Upper lobe of right lung (tissue), 1 donor: ENCODE results near the gene SLC26A1. TPM values are rescaled to one million over a fixed set of nuclear protein-coding genes. Genes with fewer than 3 reads are reported as not detected.

Source experiments
- ATAC-seq: fragments of 200-7000 bp; cut with Tn5 transposase; one replicate; pipeline ENCODE4 v1.9.1; 2020; ENCODE audit warnings: mild to moderate bottlenecking, moderate library complexity
- DNase-seq: peaks from one replicate; pipeline ENCODE4 v3.0.0-alpha.2; 2020
- H3K27ac ChIP-seq: fragments of 200-600 bp; one replicate; pipeline ENCODE4 v1.8.0; 2022
- H3K27me3 ChIP-seq: fragments of 200-600 bp; one replicate; pipeline ENCODE4 v1.8.0; 2022; ENCODE audit warnings: mild to moderate bottlenecking
- H3K36me3 ChIP-seq: fragments of 200-600 bp; one replicate; pipeline ENCODE4 v1.8.0; 2022
- H3K4me1 ChIP-seq: fragments of 200-600 bp; one replicate; pipeline ENCODE4 v1.8.0; 2022
- H3K4me3 ChIP-seq: fragments of 200-600 bp; one replicate; pipeline ENCODE4 v1.8.0; 2022; ENCODE audit warnings: mild to moderate bottlenecking
- H3K9me3 ChIP-seq: fragments of 200-600 bp; one replicate; pipeline ENCODE4 v1.8.0; 2022
- intact Hi-C: fragments of 100-400 bp; cut with DNase I; formaldehyde crosslinking; loops from one replicate; pipeline ENCODE4 v1.11.0; 2022
- total RNA-seq: library from RNA; stranded (reverse); fragmentation: NEBNext Ultra II Directional; extraction: Animal tissue kit (Norgen Biotek cat#: 25700); gene quantifications from one replicate; pipeline ENCODE4 v1.2.1, GENCODE V29; 2021
- TF ChIP-seq, protein P1 (sequence below): fragments of 200-600 bp; IDR thresholded peaks from one replicate; pipeline ENCODE4 v1.8.0; 2022; ENCODE audit warnings: antibody characterized with exemption
- donor health status: DM: no; HTN: yes; CAD: no; lungs with severe emphysema.

The SLC26A1 gene
- total RNA-seq, 1 donor from 2014 or later: 0.20 TPM

DNA sequence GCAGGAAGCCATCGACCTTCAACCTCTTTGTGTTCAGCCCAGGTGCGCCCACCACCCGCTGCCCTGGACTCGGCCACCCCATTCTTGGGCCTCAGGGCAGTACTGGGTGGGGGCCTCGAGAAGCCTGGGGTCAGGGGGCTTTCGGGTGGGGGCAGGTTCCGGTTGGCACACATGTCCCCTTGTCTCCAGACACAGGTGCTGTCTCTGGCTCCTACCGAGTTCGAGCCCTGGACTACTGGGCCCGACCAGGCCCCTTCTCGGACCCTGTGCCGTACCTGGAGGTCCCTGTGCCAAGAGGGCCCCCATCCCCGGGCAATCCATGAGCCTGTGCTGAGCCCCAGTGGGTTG lies 10.8 kb upstream of the SLC26A1 start:
- no peak overlapping the region for H3K27ac ChIP-seq
- no peak overlapping the region for H3K4me3 ChIP-seq
- ATAC-seq: no peak
- TF ChIP-seq, protein P1, sequence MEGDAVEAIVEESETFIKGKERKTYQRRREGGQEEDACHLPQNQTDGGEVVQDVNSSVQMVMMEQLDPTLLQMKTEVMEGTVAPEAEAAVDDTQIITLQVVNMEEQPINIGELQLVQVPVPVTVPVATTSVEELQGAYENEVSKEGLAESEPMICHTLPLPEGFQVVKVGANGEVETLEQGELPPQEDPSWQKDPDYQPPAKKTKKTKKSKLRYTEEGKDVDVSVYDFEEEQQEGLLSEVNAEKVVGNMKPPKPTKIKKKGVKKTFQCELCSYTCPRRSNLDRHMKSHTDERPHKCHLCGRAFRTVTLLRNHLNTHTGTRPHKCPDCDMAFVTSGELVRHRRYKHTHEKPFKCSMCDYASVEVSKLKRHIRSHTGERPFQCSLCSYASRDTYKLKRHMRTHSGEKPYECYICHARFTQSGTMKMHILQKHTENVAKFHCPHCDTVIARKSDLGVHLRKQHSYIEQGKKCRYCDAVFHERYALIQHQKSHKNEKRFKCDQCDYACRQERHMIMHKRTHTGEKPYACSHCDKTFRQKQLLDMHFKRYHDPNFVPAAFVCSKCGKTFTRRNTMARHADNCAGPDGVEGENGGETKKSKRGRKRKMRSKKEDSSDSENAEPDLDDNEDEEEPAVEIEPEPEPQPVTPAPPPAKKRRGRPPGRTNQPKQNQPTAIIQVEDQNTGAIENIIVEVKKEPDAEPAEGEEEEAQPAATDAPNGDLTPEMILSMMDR: no peak
- no peaks in the 10 kb centered on the region for H3K9me3 ChIP-seq
- DNase-seq: no peak
- peaks cover 20% of the 10 kb centered on the region for H3K4me1 ChIP-seq
- peaks cover 71% of the 10 kb centered on the region for H3K27me3 ChIP-seq
- intact Hi-C loops: no loop called here
- no peaks in the 10 kb centered on the region for H3K36me3 ChIP-seq

DNA sequence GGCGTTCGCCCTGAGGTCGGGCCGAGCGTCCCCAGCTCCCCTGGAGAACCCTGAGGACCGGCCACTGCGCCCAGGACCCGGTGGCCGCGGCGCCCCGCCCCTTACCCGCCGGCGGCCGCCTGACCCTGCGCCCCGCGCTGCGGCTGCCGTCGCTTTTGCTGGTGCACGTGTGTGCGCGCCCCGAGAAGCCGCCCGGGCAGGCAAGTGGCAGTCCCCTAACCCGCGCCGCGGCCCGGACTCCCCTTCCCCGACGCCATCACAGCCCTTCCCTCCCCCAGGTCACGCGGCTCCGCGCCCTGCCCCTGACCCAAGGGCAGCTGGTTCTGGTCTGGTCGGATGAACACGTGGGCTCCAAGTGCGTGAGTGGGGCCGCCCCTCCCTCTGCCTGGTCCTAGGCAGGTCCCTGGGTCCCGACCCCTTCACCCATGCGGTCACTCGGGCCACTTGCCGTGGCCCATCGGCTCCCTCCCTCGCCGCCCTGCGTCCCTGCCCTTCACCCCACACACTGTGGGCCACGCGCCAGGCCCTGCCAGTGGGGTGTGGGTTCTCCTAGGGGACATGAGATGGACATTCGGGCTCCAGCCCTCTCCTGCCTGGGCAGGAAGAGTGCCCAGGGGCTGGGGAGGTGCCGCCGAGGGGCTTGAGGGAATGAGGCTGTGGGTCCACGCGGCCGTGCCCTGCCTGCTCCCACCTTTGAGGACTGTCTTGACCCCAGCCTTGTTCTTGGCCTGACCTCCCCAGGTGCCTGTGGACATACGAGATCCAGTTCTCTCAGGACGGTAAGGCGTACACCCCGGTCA lies 10.3 kb upstream of the SLC26A1 start:
- DNase-seq (no peak), ATAC-seq (peak; percentile 8)
- intact Hi-C loops: no loop called here
- Histone ChIP-seq H3K36me3 (no peaks in the 10 kb centered on the region), H3K4me3 (no peak overlapping the region), H3K27me3 (peaks cover 71% of the 10 kb centered on the region), H3K4me1 (peaks cover 14% of the 10 kb centered on the region), H3K27ac (no peak overlapping the region), H3K9me3 (no peaks in the 10 kb centered on the region)
- TF ChIP-seq, protein P1: no peak

DNA sequence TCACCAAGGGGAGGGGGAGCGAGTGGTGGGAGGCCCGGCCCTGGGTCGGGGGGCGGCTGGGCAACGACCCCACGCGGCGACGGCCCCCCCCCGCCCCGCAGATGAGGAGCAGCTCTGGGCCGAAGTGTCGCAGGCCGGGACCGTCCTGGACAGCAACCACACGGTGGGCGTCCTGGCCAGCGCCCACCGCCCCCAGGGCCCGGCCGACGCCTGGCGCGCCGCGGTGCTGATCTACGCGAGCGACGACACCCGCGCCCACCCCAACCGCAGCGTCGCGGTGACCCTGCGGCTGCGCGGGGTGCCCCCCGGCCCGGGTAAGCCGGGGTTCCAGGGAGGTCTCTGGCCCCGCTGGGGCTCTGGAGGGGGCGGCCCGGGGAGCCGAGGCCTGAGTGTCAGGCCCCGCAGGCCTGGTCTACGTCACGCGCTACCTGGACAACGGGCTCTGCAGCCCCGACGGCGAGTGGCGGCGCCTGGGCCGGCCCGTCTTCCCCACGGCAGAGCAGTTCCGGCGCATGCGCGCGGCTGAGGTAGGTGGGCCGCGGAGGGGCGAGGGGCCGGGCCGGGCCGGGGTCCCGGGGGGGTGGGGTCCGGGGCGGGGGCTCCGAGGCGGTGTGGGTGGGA lies 9.5 kb upstream of the SLC26A1 start:
- peaks cover 78% of the 10 kb centered on the region for H3K27me3 ChIP-seq
- intact Hi-C loops: no loop called here
- no peaks in the 10 kb centered on the region for H3K36me3 ChIP-seq
- ATAC-seq (no peak), DNase-seq (no peak)
- H3K4me3 ChIP-seq: no peak overlapping the region
- H3K9me3 ChIP-seq: no peaks in the 10 kb centered on the region
- H3K4me1 ChIP-seq: peaks cover 16% of the 10 kb centered on the region
- TF ChIP-seq, protein P1: no peak
- no peak overlapping the region for H3K27ac ChIP-seq

DNA sequence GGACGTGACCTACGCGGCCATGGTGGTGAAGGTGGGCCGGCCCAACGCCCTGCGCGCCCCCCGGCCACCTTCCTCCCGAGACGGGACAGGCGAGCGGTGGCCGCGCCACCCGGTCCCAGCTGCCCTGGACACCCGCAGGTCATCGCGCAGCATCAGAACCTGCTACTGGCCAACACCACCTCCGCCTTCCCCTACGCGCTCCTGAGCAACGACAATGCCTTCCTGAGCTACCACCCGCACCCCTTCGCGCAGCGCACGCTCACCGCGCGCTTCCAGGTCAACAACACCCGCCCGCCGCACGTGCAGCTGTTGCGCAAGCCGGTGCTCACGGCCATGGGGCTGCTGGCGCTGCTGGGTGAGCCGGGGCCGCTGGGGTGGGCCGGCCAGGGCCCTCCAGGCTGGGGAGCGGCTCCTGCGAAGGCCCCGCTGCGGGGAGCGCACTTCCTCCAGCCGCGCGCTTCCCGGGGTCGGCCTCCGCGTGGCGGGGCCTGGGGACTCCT lies 9.0 kb upstream of the SLC26A1 start:
- Histone ChIP-seq H3K4me1 (peaks cover 19% of the 10 kb centered on the region), H3K27me3 (peaks cover 79% of the 10 kb centered on the region), H3K27ac (no peak overlapping the region), H3K36me3 (no peaks in the 10 kb centered on the region), H3K4me3 (no peak overlapping the region), H3K9me3 (no peaks in the 10 kb centered on the region)
- DNase-seq (peak; percentile 82), ATAC-seq (peak; percentile 47)
- TF ChIP-seq, protein P1: no peak
- intact Hi-C loops: no loop called here

DNA sequence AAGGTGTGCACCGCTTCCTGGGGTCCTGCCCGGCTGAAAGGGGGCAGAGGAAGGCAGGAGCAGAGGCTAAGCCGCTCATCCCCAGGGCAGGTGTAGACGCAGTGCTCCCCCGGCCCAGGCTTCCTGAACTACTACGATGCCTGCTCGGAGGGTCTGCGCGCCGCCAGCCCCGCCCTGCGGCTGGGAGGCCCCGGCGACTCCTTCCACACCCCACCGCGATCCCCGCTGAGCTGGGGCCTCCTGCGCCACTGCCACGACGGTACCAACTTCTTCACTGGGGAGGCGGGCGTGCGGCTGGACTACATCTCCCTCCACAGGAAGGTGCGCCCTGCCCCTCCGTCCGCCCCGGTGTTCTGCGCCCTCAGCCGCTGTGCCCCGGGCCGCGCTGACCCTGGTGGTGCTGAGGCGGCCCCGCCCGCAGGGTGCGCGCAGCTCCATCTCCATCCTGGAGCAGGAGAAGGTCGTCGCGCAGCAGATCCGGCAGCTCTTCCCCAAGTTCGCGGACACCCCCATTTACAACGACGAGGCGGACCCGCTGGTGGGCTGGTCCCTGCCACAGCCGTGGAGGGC lies 8.4 kb upstream of the SLC26A1 start:
- no peak overlapping the region for H3K4me3 ChIP-seq
- TF ChIP-seq, protein P1: no peak
- intact Hi-C loops: no loop called here
- H3K4me1 ChIP-seq: peaks cover 19% of the 10 kb centered on the region
- ATAC-seq (no peak), DNase-seq (no peak)
- H3K27ac ChIP-seq: no peak overlapping the region
- peaks cover 79% of the 10 kb centered on the region for H3K27me3 ChIP-seq
- no peaks in the 10 kb centered on the region for H3K9me3 ChIP-seq
- no peaks in the 10 kb centered on the region for H3K36me3 ChIP-seq
